HL-60 (cell line): Measurements from ENCODE around the gene FGD6.

Source experiments
- DNase-seq, 2 experiments: peaks; one replicate each; pipeline ENCODE4 v3.0.0-alpha.2; 2010 to 2020; ENCODE audit warnings: low read depth in 1 of 2, low spot score in 1 of 2
- H3K27ac ChIP-seq: fragments of 250-450 bp; sonication (Bioruptor Pico); replicated peaks from 2 replicates; pipeline ENCODE4 v1.5.1; 2020; ENCODE audit warnings: mild to moderate bottlenecking, moderate library complexity
- H3K27me3 ChIP-seq: fragments of 250-450 bp; sonication (Bioruptor Pico); 2 replicates; pipeline ENCODE4 v1.5.1; 2021; ENCODE audit warnings: mild to moderate bottlenecking, moderate library complexity; ENCODE audit not compliant: insufficient read depth, poor library complexity, severe bottlenecking
- H3K4me3 ChIP-seq: replicated peaks from 2 replicates; pipeline ENCODE4 v1.5.1; 2011; ENCODE audit warnings: mild to moderate bottlenecking, control low read depth, low read length; ENCODE audit not compliant: insufficient read depth
- CTCF ChIP-seq: IDR thresholded peaks from one replicate; pipeline ENCODE4 v1.5.1; 2011; ENCODE audit warnings: low read length, control low read depth, inconsistent platforms; ENCODE audit not compliant: insufficient read depth
- GABPA ChIP-seq: IDR thresholded peaks from 2 replicates; pipeline ENCODE4 v1.6.1; 2012; ENCODE audit warnings: low read depth
- POLR2AphosphoS5 ChIP-seq: IDR thresholded peaks from 2 replicates; pipeline ENCODE4 v1.6.1; 2012; ENCODE audit warnings: low read depth
- REST ChIP-seq: IDR thresholded peaks from 2 replicates; pipeline ENCODE4 v1.6.1; 2012; ENCODE audit warnings: low read depth; ENCODE audit not compliant: insufficient replicate concordance
- SPI1 ChIP-seq: IDR thresholded peaks from 2 replicates; pipeline ENCODE4 v1.6.1; 2012; ENCODE audit warnings: low read depth, mild to moderate bottlenecking, borderline replicate concordance

FGD6 gene

GRCh38 chr12:95178136-95178535 is 39.1 kb downstream of the FGD6 start:
- no peak overlapping the region for H3K4me3 ChIP-seq
- H3K27ac ChIP-seq, result no peak overlapping the region
- TF ChIP-seq SPI1 (no peak), CTCF (no peak), REST (no peak), POLR2AphosphoS5 (no peak), GABPA (no peak)
- H3K27me3 ChIP-seq, result no peaks in the 10 kb centered on the region
- no peak for DNase-seq

DNA sequence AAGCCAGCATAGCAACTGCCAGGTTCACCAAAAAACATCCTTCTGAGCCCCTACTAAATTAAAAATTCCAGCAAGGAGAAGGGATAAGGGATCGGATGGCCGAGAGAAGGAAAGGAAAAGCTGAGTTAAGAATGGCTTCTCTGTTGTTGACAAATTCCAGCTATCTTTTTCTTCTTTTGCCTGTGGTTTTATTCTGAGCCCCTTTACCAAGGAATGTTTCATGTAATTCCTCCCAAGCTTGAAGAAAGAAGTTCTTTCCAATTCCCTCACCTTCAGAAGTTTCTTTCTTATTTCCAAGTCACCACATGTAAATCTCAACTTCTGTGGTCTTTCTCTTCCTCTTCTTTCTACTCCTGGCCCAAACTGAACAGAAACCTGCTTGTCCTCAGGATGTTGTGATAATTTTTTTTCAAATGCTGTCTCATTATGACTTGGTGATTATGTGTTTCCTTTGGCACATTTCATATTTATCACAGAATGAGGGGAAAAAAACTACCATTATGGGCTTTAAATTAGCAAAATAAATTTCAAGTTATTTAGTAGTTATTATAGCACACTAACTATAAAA is 40.0 kb downstream of the FGD6 start:
- TF ChIP-seq GABPA (no peak), SPI1 (no peak), POLR2AphosphoS5 (no peak), CTCF (no peak), REST (no peak)
- no peaks in the 10 kb centered on the region for H3K27me3 ChIP-seq
- DNase-seq, result no peak
- H3K4me3 ChIP-seq, result no peak overlapping the region
- no peak overlapping the region for H3K27ac ChIP-seq

DNA sequence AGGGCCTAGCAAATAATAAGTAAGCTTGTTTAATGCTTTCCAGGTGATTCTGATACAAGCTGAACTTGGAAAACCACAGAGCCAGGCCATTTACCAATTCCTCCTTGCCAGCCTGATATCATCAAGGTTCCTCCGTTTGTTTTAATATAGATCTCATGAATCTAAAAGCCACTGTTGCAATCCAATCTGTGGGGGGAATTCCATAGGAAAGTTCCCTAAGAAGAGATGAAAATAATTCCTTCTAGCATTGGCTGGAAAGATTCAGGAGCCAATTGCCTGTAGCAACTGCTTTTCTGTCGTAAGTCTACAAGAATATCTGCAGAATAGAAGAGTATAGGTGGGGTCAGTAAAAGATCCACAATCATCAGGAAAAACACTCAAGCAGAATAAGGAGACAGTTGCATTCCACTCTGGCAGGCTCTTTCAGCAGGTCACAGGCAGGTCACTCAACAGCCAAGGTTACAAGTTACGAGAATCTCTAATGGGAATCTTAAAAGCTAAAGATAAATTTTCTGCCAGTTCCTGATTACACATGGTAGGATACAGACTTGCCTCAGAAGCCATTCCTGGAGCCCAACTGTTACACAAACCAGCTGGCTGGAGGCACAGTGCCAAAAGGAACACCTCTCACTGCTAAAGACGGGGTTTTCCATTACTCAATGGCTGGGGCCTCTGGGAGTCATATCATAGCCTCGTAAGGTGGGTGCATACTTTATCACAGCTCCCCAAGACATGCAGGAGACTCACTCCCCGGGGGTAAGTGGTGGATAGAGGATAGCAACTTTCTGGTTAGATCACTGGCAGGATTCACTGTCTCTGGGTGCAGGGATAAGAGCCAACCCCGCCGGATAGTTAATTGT is 43.6 kb downstream of the FGD6 start:
- no peak for DNase-seq
- H3K27ac ChIP-seq, result no peak overlapping the region
- H3K27me3 ChIP-seq, result no peaks in the 10 kb centered on the region
- TF ChIP-seq GABPA, result no peak
- TF ChIP-seq CTCF, result no peak
- TF ChIP-seq POLR2AphosphoS5, result no peak
- TF ChIP-seq REST, result no peak
- TF ChIP-seq SPI1, result no peak
- H3K4me3 ChIP-seq, result no peak overlapping the region
